IPS DF 6.9 (cell line): ENCODE data around the gene TMEM232.

Experiments used
- DNase-seq: peaks from one replicate; pipeline ENCODE4 v3.0.0-alpha.2; 2013; ENCODE audit warnings: low read depth, low spot score
- H3K27ac ChIP-seq: one replicate; pipeline ENCODE4 v1.5.1; 2013; ENCODE audit warnings: low read length, control low read depth
- H3K27me3 ChIP-seq: 2 replicates; pipeline ENCODE4 v1.6.1; 2013; ENCODE audit warnings: mild to moderate bottlenecking, low read length; ENCODE audit not compliant: control insufficient read depth, insufficient read depth
- H3K36me3 ChIP-seq: 2 replicates; pipeline ENCODE4 v1.6.1; 2013; ENCODE audit warnings: low read length; ENCODE audit not compliant: control insufficient read depth, insufficient read depth
- H3K4me1 ChIP-seq: 2 replicates; pipeline ENCODE4 v1.6.1; 2013; ENCODE audit warnings: low read length; ENCODE audit not compliant: control insufficient read depth, insufficient read depth
- H3K4me3 ChIP-seq: 2 replicates; pipeline ENCODE4 v1.5.1; 2013; ENCODE audit warnings: mild to moderate bottlenecking, low read length
- H3K9me3 ChIP-seq: 2 replicates; pipeline ENCODE4 v1.6.1; 2013; ENCODE audit warnings: low read length, inconsistent platforms; ENCODE audit not compliant: control insufficient read depth, insufficient read depth
- WGBS: extraction: QIAGEN DNeasy Blood & Tissue Kit; methylation state at CpG from one replicate; pipeline ENCODE4 v1.1.7; 2013; ENCODE audit warnings: mixed read lengths, missing lambda C conversion rate; ENCODE audit not compliant: insufficient read length, insufficient coverage; 5-methylcytosine and 5-hydroxymethylcytosine counted together

Gene TMEM232

GRCh38 chr5:110377943-110378342 lies 348.5 kb downstream of the TMEM232 start:
- H3K4me1 ChIP-seq: no peaks in the 10 kb centered on the region
- no peak overlapping the region for H3K4me3 ChIP-seq
- no CpG with 5 or more reads among the region's 1 CpG for WGBS
- no peak overlapping the region for H3K27ac ChIP-seq
- no peaks in the 10 kb centered on the region for H3K36me3 ChIP-seq
- no peaks in the 10 kb centered on the region for H3K9me3 ChIP-seq
- no peak for DNase-seq
- H3K27me3 ChIP-seq: no peaks in the 10 kb centered on the region

GRCh38 chr5:110377361-110377760 lies 349.1 kb downstream of the TMEM232 start:
- H3K4me1 ChIP-seq: no peaks in the 10 kb centered on the region
- WGBS: 100% methylated on average over 1 of the region's 2 CpGs
- no peak for DNase-seq
- H3K4me3 ChIP-seq: no peak overlapping the region
- H3K9me3 ChIP-seq: no peaks in the 10 kb centered on the region
- H3K27ac ChIP-seq: no peak overlapping the region
- no peaks in the 10 kb centered on the region for H3K27me3 ChIP-seq
- H3K36me3 ChIP-seq: no peaks in the 10 kb centered on the region

GRCh38 chr5:110376281-110376951 lies 350.1 kb downstream of the TMEM232 start:
- no CpG with 5 or more reads among the region's 4 CpGs for WGBS
- Histone ChIP-seq H3K27ac (no peak overlapping the region), H3K4me3 (no peak overlapping the region), H3K36me3 (no peaks in the 10 kb centered on the region), H3K4me1 (no peaks in the 10 kb centered on the region), H3K27me3 (no peaks in the 10 kb centered on the region), H3K9me3 (no peaks in the 10 kb centered on the region)
- no peak for DNase-seq

GRCh38 chr5:110371725-110372041 lies 354.8 kb downstream of the TMEM232 start:
- Histone ChIP-seq H3K36me3 (no peaks in the 10 kb centered on the region), H3K9me3 (no peaks in the 10 kb centered on the region), H3K4me1 (no peaks in the 10 kb centered on the region), H3K27me3 (no peaks in the 10 kb centered on the region), H3K27ac (no peak overlapping the region), H3K4me3 (no peak overlapping the region)
- no peak for DNase-seq
- WGBS: no CpG with 5 or more reads among the region's 3 CpGs

- Histone ChIP-seq H3K9me3 (no peaks in the 10 kb centered on the region), H3K36me3 (no peaks in the 10 kb centered on the region), H3K4me3 (no peak overlapping the region), H3K27me3 (no peaks in the 10 kb centered on the region), H3K4me1 (no peaks in the 10 kb centered on the region), H3K27ac (no peak overlapping the region)
- no peak for DNase-seq
- WGBS: no CpG with 5 or more reads among the region's 1 CpG
Observed at GRCh38 chr5:110371011-110371724, 355.3 kb downstream of the TMEM232 start.
